Measurements from ENCODE around the gene FAM124B.

The FAM124B gene

DNA sequence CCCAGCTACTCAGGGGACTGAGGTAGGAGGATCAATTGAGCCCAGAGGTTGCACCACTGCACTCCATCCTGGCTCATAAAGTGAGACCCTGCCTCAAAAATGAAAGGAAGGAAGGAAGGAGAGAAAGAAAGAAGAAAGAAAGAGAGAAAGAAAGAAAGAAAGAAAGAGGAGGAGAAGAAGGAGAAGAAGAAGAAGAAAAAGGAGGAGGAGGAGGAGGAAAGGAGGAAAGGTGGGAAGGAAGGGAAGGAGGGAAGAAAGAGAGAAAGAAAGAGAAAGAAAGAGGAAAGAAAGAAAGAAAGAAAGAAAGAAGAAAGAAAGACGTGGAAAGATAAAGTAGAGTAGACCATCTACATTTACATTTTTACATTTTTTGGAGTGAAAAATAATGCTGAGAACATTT lies 39.8 kb downstream of the FAM124B start:
- TF ChIP-seq CTCF (IDR thresholded peaks at IDR 0.05; ENCODE audit: low read depth, low read length, missing control alignments): no peak
- H3K4me3 ChIP-seq (ENCODE audit: low read depth, low read length): no peak overlapping the region
- no peak for DNase-seq (ENCODE audit: low read depth)

- TF ChIP-seq CTCF (IDR thresholded peaks at IDR 0.05; ENCODE audit: low read depth, low read length, missing control alignments): no peak
- no peak for DNase-seq (ENCODE audit: low read depth)
- H3K4me3 ChIP-seq (ENCODE audit: low read depth, low read length): no peak overlapping the region
These were observed 41.1 kb downstream of the FAM124B start for GRCh38 chr2:224360801-224361251.

GRCh38 chr2:224359569-224359968 lies 42.3 kb downstream of the FAM124B start:
- TF ChIP-seq CTCF (IDR thresholded peaks at IDR 0.05; ENCODE audit: low read depth, low read length, missing control alignments): peak; percentile 52
- no peak overlapping the region for H3K4me3 ChIP-seq (ENCODE audit: low read depth, low read length)
- no peak for DNase-seq (ENCODE audit: low read depth)

GRCh38 chr2:224357098-224357901 lies 44.6 kb downstream of the FAM124B start:
- TF ChIP-seq CTCF (IDR thresholded peaks at IDR 0.05; ENCODE audit: low read depth, low read length, missing control alignments): peak; percentile 68
- DNase-seq (ENCODE audit: low read depth): peak; percentile 27
- H3K4me3 ChIP-seq (ENCODE audit: low read depth, low read length): no peak overlapping the region

DNA sequence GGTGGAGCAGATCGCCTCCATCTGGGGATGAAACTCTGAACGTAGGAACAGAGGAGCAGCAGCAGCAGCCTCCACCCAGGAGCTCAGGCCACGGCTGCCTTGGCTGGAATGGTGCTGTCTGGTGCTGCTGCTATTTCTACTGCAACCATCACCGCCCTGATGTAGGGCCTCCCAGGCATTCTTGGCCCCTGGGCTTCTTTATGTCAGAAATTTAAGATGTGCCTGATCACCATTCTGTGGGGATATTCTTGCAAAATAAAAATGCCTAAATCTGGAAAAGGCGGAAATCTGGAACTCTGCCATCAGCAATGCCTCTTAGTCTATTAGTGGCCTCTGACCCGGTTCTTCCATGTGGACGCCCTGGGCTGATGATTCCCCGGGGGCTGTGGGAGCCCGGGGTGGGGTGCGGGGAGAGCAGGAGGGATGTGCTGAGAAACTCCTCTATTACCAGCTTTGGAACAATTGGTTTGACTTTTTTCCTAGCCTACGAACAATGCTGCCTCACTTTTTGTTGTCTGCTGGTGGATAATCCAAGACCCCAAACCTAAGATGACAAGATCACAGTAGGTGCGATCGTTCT lies 47.2 kb downstream of the FAM124B start:
- no peak for TF ChIP-seq CTCF (IDR thresholded peaks at IDR 0.05; ENCODE audit: low read depth, low read length, missing control alignments)
- no peak overlapping the region for H3K4me3 ChIP-seq (ENCODE audit: low read depth, low read length)
- no peak for DNase-seq (ENCODE audit: low read depth)

GRCh38 chr2:224350703-224351102 lies 51.2 kb downstream of the FAM124B start:
- DNase-seq (ENCODE audit: low read depth): no peak
- TF ChIP-seq CTCF (IDR thresholded peaks at IDR 0.05; ENCODE audit: low read depth, low read length, missing control alignments): no peak
- no peak overlapping the region for H3K4me3 ChIP-seq (ENCODE audit: low read depth, low read length)

All from GM12864 (cell line).